ENCODE results near the gene TSPAN7. TPM values are rescaled to one million over a fixed set of nuclear protein-coding genes. Genes with fewer than 3 reads are reported as not detected.

TSPAN7 gene
- total and polyA plus RNA-seq, 2 of the 4 experiments (the other 2 are of a cell fraction) = not detected

DNA sequence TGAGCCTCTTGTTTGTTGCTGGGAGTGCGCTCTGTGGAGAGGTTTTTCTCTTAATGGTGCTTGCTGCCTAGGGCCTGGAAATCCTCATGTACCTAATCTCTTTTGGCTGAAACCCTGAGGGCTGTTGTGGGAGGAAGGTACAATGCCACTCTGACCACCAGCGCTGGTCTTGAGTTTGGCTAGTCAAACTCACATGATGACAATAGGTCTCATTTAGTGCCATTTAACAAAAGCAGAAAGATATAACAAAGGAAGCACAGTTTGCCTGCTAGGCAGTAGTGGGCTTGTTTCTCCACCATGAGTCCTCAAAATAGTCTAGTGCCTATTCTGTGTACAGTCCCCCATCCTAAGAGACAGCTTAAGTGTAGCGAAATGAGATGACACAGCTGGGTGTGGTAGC, 111.3 kb downstream of the TSPAN7 start:
- Histone ChIP-seq H3K4me1 (ENCODE audit: control insufficient read depth, insufficient read depth, low read length) (no peaks in the 10 kb centered on the region), H2AK9ac (replicated peaks; ENCODE audit: low read depth, low read length, poor library complexity) (no peak overlapping the region), H2BK20ac (ENCODE audit: low read depth, low read length) (no peak overlapping the region), H4K8ac (ENCODE audit: low read depth in 2 of 2, low read length in 2 of 2) (no peak overlapping the region), H3K14ac (replicated peaks; ENCODE audit: low read depth, low read length) (no peak overlapping the region), H2BK120ac (ENCODE audit: low read depth, low read length) (no peak overlapping the region), H2BK15ac (ENCODE audit: low read depth, low read length) (no peak overlapping the region), H3K9ac (ENCODE audit: low read depth, low read length) (no peak overlapping the region), H4K5ac (ENCODE audit: low read depth, low read length) (no peak overlapping the region), H3K4me2 (ENCODE audit: low read depth, low read length) (no peak overlapping the region), H4K20me1 (ENCODE audit: insufficient read depth, low read length) (no peaks in the 10 kb centered on the region), H3K36me3 (ENCODE audit: control insufficient read depth, insufficient read depth, low read length) (no peaks in the 10 kb centered on the region), H3K9me3 (ENCODE audit: control insufficient read depth, insufficient read depth, low read length) (no peaks in the 10 kb centered on the region), H3K4ac (ENCODE audit: low read depth, low read length) (no peak overlapping the region), H3K23ac (ENCODE audit: low read depth, low read length) (no peak overlapping the region), H3K18ac (ENCODE audit: low read depth, low read length) (no peak overlapping the region), H2BK5ac (ENCODE audit: low read depth, low read length, poor library complexity, severe bottlenecking) (no peak overlapping the region), H2AK5ac (ENCODE audit: low read depth, low read length) (no peak overlapping the region), H3K9me1 (ENCODE audit: insufficient read depth, low read length) (no peaks in the 10 kb centered on the region), H3K56ac (ENCODE audit: extremely low read depth, insufficient read depth, low read length) (no peak overlapping the region), H4K91ac (ENCODE audit: insufficient read depth, low read depth, low read length) (no peak overlapping the region), H2AFZ (replicated peaks; ENCODE audit: low read length, poor library complexity) (no peak overlapping the region), H3K79me1 (ENCODE audit: low read depth in 1 of 2, low read length in 2 of 2) (no peaks in the 10 kb centered on the region), H3K27me3 (ENCODE audit: control insufficient read depth, insufficient read depth, low read length) (peaks cover 8% of the 10 kb centered on the region), H3K4me3 (ENCODE audit: insufficient read depth, low read depth, low read length) (no peak overlapping the region), H3K27ac (ENCODE audit: insufficient read depth, low read length) (no peak overlapping the region)
- in situ Hi-C loops (cut with MboI; ENCODE audit: low sequenced_read_pairs) = no loop called here
- BruUV-seq (replicated peaks) = no TSS peak
- TF ChIP-seq, protein P1, sequence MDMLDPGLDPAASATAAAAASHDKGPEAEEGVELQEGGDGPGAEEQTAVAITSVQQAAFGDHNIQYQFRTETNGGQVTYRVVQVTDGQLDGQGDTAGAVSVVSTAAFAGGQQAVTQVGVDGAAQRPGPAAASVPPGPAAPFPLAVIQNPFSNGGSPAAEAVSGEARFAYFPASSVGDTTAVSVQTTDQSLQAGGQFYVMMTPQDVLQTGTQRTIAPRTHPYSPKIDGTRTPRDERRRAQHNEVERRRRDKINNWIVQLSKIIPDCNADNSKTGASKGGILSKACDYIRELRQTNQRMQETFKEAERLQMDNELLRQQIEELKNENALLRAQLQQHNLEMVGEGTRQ (IDR thresholded peaks at IDR 0.05; ENCODE audit: low read depth, low read length) = no peak
- no peak for TF ChIP-seq MXI1 (IDR thresholded peaks at IDR 0.05; ENCODE audit: borderline replicate concordance, low read depth, low read length)
- TF ChIP-seq MAFK (IDR thresholded peaks at IDR 0.05; ENCODE audit: low read depth, low read length) = no peak
- TF ChIP-seq POLR2A (IDR thresholded peaks at IDR 0.05; ENCODE audit: low read depth, low read length) = no peak
- no peak for TF ChIP-seq MAZ (IDR thresholded peaks at IDR 0.05; ENCODE audit: borderline replicate concordance, low read depth, low read length)
- no peak for TF ChIP-seq BHLHE40 (IDR thresholded peaks at IDR 0.05; ENCODE audit: low read depth, low read length)
- TF ChIP-seq NFE2L2 (IDR thresholded peaks at IDR 0.05; ENCODE audit: low read depth, low read length) = no peak
- TF ChIP-seq RCOR1 (IDR thresholded peaks at IDR 0.05; ENCODE audit: insufficient replicate concordance, low read length) = no peak
- TF ChIP-seq FOS (IDR thresholded peaks at IDR 0.05; ENCODE audit: low read depth, low read length) = no peak
- TF ChIP-seq, protein P2, sequence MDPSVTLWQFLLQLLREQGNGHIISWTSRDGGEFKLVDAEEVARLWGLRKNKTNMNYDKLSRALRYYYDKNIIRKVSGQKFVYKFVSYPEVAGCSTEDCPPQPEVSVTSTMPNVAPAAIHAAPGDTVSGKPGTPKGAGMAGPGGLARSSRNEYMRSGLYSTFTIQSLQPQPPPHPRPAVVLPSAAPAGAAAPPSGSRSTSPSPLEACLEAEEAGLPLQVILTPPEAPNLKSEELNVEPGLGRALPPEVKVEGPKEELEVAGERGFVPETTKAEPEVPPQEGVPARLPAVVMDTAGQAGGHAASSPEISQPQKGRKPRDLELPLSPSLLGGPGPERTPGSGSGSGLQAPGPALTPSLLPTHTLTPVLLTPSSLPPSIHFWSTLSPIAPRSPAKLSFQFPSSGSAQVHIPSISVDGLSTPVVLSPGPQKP (IDR thresholded peaks at IDR 0.05; ENCODE audit: borderline replicate concordance, low read depth, low read length) = no peak
- TF ChIP-seq CEBPB (IDR thresholded peaks at IDR 0.05; ENCODE audit: low read depth, low read length) = no peak
- TF ChIP-seq CHD1 (IDR thresholded peaks at IDR 0.05; ENCODE audit: low read depth, low read length) = no peak
- TF ChIP-seq, protein P3, sequence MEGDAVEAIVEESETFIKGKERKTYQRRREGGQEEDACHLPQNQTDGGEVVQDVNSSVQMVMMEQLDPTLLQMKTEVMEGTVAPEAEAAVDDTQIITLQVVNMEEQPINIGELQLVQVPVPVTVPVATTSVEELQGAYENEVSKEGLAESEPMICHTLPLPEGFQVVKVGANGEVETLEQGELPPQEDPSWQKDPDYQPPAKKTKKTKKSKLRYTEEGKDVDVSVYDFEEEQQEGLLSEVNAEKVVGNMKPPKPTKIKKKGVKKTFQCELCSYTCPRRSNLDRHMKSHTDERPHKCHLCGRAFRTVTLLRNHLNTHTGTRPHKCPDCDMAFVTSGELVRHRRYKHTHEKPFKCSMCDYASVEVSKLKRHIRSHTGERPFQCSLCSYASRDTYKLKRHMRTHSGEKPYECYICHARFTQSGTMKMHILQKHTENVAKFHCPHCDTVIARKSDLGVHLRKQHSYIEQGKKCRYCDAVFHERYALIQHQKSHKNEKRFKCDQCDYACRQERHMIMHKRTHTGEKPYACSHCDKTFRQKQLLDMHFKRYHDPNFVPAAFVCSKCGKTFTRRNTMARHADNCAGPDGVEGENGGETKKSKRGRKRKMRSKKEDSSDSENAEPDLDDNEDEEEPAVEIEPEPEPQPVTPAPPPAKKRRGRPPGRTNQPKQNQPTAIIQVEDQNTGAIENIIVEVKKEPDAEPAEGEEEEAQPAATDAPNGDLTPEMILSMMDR (conservative IDR thresholded peaks at IDR 0.05; ENCODE audit: low read depth, low read length) = no peak
- no peak for TF ChIP-seq SMC3 (IDR thresholded peaks at IDR 0.05; ENCODE audit: low read depth, low read length)
- no peak for TF ChIP-seq RAD21 (IDR thresholded peaks at IDR 0.05; ENCODE audit: low read length)
- no peak for TF ChIP-seq RFX5 (IDR thresholded peaks at IDR 0.05; ENCODE audit: low read depth, low read length)
- CTCF ChIA-PET = no interaction called here
- intact Hi-C loops (cut with micrococcal nuclease) = no loop called here
- no CpG with 5 or more reads among the region's 3 CpGs for WGBS, 2 experiments (ENCODE audit: extremely low coverage in 2 of 2, insufficient read length in 1 of 2)
- POLR2A ChIA-PET (ENCODE audit: unreplicated experiment) = interaction anchor here (0.6 kb wide), 1 partner anchor 397 kb away, joined by 4 read pairs; no protein-coding TSS in a partner anchor
- dilution Hi-C loops (cut with HindIII; ENCODE audit: low sequenced_read_pairs, unreplicated experiment) = no loop called here
- DNase-seq (no peak), ATAC-seq (ENCODE audit: low read depth) (no peak)

All from IMR-90 (cell line).